IPS-18c (cell line): ENCODE measurements around the gene REM2.
"Not testable (repeated sequence)": the region's sequence is repeated elsewhere in the genome, so short reads cannot be mapped to it uniquely, and the experiment has no call there.

ENCODE experiments used
- H3K4me3 ChIP-seq: 2 replicates; pipeline ENCODE4 v1.7.0; 2013; ENCODE audit warnings: low read depth, mild to moderate bottlenecking, low read length, moderate library complexity; ENCODE audit not compliant: insufficient read depth
- H3K9me3 ChIP-seq: one replicate; pipeline ENCODE4 v1.6.1; 2013; ENCODE audit warnings: mild to moderate bottlenecking, low read length, moderate library complexity; ENCODE audit not compliant: control insufficient read depth, insufficient read depth

The REM2 gene

DNA sequence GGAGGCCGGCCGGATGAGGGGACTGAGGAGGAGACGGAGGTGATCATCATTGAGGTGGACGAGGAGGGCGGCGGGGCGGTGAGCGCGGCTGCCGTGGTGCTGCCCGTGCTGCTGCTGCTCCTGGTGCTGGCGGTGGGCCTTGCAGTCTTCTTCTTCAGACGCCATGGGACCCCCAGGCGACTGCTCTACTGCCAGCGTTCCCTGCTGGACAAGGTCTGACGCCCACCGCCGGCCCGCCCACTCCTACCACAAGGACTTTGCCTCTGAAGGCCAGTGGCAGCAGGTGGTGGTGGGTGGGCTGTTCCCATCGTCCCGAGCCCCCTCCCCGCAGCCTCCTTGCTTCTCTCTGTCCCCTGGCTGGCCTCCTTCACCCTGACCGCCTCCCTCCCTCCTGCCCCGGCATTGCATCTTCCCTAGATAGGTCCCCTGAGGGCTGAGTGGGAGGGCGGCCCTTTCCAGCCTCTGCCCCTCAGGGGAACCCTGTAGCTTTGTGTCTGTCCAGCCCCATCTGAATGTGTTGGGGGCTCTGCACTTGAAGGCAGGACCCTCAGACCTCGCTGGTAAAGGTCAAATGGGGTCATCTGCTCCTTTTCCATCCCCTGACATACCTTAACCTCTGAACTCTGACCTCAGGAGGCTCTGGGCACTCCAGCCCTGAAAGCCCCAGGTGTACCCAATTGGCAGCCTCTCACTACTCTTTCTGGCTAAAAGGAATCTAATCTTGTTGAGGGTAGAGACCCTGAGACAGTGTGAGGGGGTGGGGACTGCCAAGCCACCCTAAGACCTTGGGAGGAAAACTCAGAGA, 37.0 kb upstream of the REM2 start:
- Histone ChIP-seq H3K4me3 (no peak overlapping the region), H3K9me3 (no peaks in the 10 kb centered on the region)

DNA sequence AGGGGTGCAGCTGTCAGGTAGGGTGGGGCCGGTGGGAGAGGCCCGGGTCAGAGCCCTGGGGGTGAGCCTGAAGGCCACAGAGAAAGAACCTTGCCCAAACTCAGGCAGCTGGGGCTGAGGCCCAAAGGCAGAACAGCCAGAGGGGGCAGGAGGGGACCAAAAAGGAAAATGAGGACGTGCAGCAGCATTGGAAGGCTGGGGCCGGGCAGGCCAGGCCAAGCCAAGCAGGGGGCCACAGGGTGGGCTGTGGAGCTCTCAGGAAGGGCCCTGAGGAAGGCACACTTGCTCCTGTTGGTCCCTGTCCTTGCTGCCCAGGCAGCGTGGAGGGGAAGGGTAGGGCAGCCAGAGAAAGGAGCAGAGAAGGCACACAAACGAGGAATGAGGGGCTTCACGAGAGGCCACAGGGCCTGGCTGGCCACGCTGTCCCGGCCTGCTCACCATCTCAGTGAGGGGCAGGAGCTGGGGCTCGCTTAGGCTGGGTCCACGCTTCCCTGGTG, 36.2 kb upstream of the REM2 start:
- Histone ChIP-seq H3K9me3 (no peaks in the 10 kb centered on the region), H3K4me3 (no peak overlapping the region)

DNA sequence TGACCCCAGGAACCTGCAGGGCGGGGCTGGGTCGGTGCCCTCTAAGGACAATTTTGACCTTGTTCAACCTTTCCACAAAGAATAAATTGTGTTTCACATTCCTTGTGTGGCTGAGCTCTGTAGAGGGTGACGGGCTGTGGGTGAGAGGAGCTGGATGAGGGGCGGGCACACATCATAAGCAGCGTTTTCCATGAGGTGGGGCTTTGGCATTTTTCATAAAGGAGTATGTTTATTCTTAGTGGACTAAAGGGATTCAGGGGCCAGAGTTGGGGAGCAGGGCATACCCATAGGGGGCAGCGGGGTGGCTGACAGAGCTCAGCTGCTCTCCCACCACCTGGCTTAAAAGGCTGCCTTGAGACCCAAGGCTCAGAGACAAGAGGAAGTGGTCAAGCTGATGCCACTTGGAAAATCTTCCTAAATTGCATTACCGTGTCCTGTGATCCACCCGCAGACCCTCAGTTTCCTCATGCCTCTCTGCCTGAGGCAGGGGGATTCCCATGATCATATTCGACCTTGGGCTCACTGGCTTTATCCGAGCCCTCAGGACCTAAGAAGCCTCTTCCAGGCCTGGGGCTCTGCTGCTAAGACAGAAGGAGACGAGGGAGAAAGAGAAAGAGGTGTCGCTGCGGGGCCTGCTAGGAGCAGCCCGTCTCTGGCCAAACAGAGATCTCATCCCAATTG, 35.2 kb upstream of the REM2 start:
- no peak overlapping the region for H3K4me3 ChIP-seq
- H3K9me3 ChIP-seq, result no peaks in the 10 kb centered on the region

DNA sequence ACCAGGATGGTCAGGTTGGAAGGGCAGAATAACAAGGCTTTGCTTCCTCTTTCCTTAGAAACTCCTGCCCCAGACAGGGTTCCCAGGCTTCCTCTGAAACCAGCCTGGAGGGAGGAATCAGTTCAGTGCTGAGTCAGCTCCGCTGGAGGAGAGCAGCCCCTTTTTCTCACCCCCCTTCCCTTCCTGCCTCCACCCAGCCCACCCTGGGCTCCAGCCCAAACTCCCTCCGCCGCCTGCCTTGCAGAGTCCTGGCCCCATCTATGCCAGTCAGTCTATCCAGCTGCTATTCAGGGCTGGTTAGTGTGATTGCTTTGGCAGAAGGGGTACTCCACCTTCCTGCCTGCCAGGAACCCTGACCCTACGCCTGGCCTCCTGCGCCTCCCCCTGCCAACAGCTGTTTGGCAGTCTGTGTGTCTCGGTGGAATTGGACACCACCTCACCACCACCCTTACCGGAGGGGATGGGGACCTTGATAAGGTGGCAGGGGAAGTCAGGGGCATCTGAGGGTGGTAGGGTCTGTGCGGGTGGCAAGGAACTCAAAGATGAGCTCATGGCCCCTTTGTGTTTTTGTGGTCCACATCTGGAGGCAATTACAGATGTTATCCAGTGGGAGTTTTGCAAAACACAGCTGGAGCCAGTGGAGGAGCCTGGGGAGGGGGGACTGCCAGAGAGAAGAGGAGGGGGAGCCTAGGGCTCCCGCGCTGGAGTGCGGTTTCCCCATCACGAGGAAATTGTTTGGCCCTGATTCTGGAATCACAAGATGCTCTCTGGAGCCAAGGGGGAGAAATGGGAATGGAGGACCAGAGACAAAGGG, 34.5 kb upstream of the REM2 start:
- Histone ChIP-seq H3K4me3 (no peak overlapping the region), H3K9me3 (no peaks in the 10 kb centered on the region)

DNA sequence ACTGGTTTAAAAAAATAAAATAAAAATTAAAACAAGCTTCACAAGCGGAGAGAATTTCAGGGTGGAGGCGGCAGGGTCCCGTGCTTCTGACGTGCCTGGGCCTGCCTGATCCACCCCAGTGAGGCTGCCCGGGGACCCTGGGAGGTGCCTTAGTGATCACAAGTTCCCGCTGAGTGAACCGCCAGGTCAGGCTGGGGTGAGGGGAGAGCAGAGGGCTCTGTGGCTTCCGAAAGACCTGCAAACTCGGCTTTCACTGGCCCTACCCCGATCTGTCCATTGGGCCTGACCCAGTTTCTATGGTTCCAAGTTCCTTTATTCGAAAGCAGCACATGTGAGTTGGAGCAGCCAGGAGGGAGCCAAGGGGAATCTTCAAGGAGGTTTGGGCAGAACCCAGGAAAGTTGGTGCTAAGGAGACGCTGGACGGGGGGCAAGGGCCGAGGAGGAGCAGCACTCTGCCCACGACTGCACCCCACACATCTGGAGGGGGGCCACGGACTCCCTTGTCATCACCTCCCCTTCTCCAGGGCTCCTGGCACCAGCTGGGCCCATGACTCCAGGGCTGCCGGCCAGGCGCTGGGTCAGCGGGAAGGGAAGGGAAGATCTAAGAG, 33.7 kb upstream of the REM2 start:
- H3K4me3 ChIP-seq, result no peak overlapping the region

DNA sequence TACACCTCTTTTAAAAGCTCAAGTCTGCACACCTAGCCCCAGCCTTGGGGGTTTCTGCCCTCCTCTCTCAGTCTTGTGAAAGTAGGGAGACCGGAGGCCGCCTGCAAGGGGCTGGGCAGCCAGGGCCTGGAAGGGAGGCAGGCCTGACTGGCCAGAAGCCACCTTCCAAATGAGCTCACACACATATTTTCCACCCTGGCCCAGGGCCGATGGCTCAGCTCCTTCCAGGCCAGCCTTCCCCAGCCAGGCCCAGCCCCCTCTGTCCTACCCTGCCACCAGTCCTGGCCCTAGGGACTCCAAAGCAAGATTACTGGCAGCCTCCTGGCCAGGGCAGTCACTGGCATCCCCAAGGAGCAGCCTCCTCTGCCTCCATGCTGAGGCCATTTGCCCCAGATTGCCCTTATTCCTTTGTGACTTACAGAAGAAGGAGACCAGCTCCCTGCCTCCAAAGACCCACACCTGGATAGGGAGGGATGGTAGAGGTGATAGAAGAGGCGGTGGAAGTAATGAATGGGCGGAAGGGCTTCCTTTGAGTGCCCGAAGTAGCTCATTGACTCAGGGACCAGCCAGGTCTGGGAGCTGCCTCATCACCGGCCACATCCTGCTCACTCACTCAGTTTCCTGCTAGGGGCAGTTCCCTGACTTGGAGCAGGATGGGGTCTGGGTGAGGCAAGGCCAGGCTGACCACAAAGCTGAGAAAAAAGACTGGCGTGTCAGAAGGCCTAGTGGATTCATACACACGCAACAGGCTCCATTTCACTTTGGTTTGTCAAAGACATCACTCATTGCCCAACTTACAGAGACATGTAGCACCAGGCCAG, 31.9 kb upstream of the REM2 start:
- Histone ChIP-seq H3K4me3 (no peak overlapping the region), H3K9me3 (no peaks in the 10 kb centered on the region)

More for the DNA sequence above, 33.7 kb upstream of the REM2 start:
- H3K9me3 ChIP-seq, result no peaks in the 10 kb centered on the region

DNA sequence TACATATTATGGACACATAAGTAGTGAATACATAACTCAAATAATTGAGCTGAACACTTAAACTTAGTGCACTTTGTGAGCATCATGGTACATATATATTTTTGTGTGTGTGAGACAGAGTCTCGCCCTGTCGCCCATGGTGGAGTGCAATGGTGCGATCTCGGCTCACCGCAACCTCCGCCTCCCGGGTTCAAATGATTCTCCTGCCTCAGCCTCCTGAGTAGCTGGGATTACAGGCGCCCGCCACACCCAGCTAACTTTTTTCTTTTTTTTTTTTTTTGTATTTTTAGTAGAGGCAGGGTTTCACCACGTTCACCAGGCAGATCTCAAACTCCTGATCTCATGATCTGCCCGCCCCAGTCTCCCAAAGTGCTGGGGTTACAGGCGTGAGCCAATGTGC, 30.8 kb upstream of the REM2 start:
- not testable (repeated sequence) for H3K9me3 ChIP-seq, H3K4me3 ChIP-seq

DNA sequence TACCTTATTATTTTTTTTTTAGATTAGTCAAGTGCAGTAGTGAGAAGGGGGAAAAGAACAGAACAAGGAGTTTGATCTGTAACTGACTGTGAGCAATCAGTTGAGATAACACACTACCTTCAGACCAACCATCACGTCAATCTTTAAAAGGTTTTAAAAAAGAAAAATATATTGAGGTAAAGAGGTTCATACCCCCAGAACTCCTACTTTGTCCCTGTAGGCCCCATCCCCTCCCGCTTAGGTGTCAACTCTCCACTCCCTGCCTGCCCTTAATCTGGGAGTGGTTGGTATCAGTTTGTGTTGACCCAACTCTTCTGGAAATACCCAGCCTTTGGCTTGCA, 30.5 kb upstream of the REM2 start:
- Histone ChIP-seq H3K4me3 (no peak overlapping the region), H3K9me3 (no peaks in the 10 kb centered on the region)

DNA sequence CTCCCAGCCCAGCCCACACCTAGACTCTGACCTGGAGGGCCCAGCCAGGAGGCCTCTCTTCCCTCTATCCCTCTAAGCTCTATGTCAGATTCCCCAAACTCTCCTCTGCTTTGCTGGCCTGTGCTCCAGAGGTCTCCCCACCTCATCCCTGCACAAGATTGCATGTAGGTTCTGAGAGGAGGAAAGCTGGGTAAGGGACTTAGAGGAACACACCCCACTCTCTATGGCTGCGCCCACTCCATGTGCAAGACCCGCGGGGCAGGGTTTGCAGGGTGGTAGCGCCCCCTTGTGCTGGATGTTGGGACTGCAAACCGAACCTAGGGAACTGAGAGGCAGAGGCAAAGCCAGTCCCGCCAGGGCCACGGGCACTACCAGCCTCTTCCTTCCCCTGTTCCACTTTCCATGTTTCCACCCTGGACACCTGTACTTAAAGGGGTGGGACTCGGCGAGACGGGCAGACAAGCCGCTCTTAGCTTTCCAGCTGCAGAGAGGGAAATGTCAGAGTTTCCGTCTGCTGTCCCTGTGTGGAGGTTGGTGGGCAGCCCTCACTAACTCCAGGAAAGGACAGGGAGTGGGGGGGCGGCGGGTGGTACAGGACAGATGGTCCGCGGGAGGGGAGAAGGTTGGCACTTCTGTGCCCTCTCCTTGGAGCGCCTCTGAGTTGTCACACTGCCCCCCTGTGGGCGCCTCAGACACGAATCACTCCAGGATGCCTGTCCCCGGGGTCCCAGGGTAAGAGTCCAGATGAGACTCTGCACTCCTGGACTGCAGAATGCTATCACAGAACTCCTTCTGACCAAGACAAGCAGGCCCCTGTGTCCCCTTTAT, 29.9 kb upstream of the REM2 start:
- H3K4me3 ChIP-seq, result peak overlapping the region; percentile 54
- H3K9me3 ChIP-seq, result no peaks in the 10 kb centered on the region

DNA sequence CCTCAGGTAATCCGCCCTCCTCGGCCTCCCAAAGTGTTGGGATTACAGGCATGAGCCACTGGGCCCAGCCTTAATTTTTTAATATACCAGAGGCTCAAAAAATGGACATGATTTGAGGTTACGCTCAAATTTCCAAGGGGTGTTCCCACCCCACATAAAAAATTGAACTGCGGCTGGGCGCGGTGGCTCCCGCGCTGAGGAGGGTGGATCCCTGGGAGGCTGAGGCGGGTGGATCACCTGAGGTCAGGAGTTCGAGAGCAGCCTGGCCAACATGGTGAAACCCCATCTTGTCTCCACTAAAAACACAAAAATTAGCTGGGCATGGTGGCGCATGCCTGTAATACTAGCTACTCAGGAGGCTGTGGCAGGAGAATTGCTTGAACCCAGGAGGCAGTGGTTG, 28.7 kb upstream of the REM2 start:
- H3K4me3 ChIP-seq, H3K9me3 ChIP-seq: not testable (repeated sequence)

DNA sequence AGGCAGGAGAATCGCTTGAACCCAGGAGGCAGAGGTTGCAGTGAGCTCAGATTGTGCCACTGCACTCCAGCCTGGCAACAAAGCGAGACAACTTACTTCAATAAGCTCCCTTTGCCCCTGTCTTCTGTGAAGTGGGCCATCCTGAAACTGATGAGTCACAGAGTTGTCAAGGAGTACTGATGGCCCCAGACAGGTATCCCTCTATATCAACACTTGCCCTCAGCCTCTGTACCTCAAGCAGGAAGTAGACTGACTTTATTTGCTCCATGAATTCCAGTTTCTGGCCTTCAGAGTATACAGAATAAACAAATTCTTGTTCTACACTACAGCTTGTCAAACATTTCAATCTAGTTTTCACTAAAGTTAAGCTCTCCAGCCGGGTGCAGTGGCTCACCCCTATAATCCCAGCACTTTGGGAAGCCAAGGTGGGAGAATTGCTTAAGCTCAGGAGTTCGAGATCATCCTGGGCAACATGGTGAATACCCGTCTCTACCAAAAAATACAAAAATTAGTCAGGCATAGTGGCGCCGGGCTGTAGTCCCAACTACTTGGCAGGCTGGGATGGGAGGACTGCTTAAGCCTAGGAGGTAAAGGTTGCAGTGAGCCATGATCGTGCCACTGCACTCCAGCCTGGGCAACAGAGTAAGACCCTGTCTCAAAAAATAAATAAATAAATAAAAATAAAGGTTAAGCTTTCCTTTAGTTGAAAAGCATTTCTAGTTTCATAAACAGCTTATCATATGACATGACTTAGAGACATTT, 27.9 kb upstream of the REM2 start:
- H3K9me3 ChIP-seq, result no peaks in the 10 kb centered on the region
- no peak overlapping the region for H3K4me3 ChIP-seq

DNA sequence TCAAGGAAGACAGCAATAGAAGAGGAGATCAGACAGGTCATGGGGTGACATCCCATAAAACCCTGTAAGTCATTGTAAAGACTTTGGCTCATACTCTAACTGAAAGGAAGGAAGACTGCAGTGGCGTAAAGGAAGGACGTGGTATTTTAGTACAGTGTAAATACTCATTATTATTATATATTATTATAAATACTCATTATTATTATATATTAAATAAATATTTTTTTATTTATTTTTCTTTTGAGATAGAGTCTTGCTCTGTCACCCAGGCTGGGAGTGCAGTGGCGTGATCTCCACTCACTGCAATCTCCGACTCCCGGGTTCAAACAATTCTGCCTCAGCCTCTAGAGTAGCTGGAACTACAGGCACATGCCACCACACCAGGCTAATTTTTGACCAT, 26.6 kb upstream of the REM2 start:
- Histone ChIP-seq H3K4me3 (no peak overlapping the region; the same call in 1 of the 2 replicates), H3K9me3 (no peaks in the 10 kb centered on the region)

DNA sequence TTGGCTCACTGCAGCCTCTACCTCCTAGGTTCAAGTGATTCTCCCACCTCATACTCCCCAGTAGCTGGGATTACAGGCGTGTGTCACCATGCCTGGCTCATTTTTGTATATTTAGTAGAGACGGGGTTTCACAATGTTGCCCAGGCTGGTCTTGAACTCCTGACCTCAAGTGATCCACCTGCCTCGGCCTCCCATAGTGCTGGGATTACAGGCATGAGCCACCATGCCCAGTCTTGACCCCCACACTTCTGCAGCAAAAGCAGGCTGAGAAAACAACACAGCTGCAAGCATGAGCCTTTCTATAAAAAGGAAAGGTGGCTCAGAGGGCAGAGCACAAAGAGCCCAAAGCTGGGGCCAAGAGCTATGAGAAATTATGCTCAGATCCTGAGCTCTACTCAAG, 22.6 kb upstream of the REM2 start:
- H3K4me3 ChIP-seq, H3K9me3 ChIP-seq: not testable (repeated sequence)

DNA sequence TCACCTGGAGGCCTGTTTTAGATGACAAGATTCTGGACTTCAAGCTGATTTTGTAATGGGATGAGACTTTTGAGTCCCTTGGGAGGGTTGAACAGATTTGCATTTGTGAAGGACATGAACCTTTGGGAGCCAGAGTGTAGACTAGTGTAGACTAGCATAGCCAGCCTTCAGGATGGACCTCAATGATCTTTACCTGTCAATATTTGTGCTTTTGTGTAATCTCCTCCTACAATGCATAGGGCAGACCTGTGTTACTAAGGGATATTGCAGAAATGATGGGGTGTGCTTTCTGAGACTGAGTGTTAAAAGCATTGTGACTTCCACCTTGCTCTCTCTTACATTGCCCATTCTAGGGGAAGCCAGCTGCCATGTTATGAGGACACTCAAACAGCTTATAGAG, 21.4 kb upstream of the REM2 start:
- Histone ChIP-seq H3K4me3 (no peak overlapping the region), H3K9me3 (peaks cover 2% of the 10 kb centered on the region)

DNA sequence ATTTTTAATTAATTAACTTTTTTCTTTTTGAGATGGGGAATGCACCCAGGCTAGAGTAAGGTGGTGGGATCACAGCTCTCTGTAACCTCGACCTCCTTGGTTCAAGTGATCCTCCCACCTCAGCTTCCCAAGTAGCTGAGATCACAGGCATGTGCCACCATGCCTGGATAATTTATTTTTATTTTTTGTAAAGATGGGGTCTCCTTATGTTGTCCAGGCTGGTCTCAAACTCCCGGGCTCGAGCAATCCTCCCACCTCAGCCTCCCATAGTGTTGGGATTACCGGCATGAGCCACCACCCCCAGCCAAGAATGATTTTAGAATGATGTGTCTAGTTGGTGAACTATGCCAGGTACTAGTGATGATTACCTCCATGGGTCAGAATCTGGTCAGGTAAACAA, 18.0 kb upstream of the REM2 start:
- peaks cover 2% of the 10 kb centered on the region for H3K9me3 ChIP-seq
- H3K4me3 ChIP-seq, result no peak overlapping the region
